Fibroblast of the conjunctiva (primary cell): ENCODE data around the gene ACSM2A.
"Not testable (repeated sequence)": the region's sequence is repeated elsewhere in the genome, so short reads cannot be mapped to it uniquely, and the experiment has no call there.

Source experiments
- DNase-seq: peaks from one replicate; pipeline ENCODE4 v3.0.0-alpha.2; 2010; ENCODE audit warnings: low read depth

Gene ACSM2A

GRCh38 chr16:20451364-20451763 lies at the start of gene ACSM2A:
TSS of gene ACSM2A (plus strand) at chr16:20451521. CDS start at chr16:20460115, 8,594 bp downstream.
- DNase-seq = not testable (repeated sequence)

GRCh38 chr16:20402651-20403050 lies 48.7 kb upstream of the ACSM2A start:
- no peak for DNase-seq

GRCh38 chr16:20404637-20405036 lies 46.7 kb upstream of the ACSM2A start, which contains the start of gene PDILT:
TSS of gene PDILT (minus strand) at chr16:20404737. CDS start at chr16:20399300, 5,437 bp downstream.
- no peak for DNase-seq

- DNase-seq = no peak
Observed at GRCh38 chr16:20409398-20410120, 41.8 kb upstream of the ACSM2A start, which contains the start of gene ACSM5. TSS of gene ACSM5 (plus strand) at chr16:20409534. CDS start at chr16:20411485, 1,951 bp downstream.

GRCh38 chr16:20410121-20410723 lies 41.1 kb upstream of the ACSM2A start:
- no peak for DNase-seq

GRCh38 chr16:20411055-20411454 lies 40.3 kb upstream of the ACSM2A start:
- no peak for DNase-seq

GRCh38 chr16:20415541-20415940 lies 35.8 kb upstream of the ACSM2A start:
- DNase-seq = no peak

- DNase-seq = not testable (repeated sequence)
Observed at GRCh38 chr16:20419093-20419492, 32.2 kb upstream of the ACSM2A start.

- not testable (repeated sequence) for DNase-seq
Observed at GRCh38 chr16:20421748-20422147, 29.6 kb upstream of the ACSM2A start.

- not testable (repeated sequence) for DNase-seq
Observed at GRCh38 chr16:20423772-20424128, 27.6 kb upstream of the ACSM2A start.

GRCh38 chr16:20424129-20424866 lies 27.0 kb upstream of the ACSM2A start:
- DNase-seq = no peak

GRCh38 chr16:20427401-20427797 lies 23.9 kb upstream of the ACSM2A start:
- DNase-seq = not testable (repeated sequence)

GRCh38 chr16:20429499-20429898 lies 21.8 kb upstream of the ACSM2A start:
- DNase-seq = not testable (repeated sequence)

GRCh38 chr16:20430480-20430879 lies 20.8 kb upstream of the ACSM2A start:
- not testable (repeated sequence) for DNase-seq

GRCh38 chr16:20430948-20431347 lies 20.4 kb upstream of the ACSM2A start:
- no peak for DNase-seq

GRCh38 chr16:20438950-20439349 lies 12.4 kb upstream of the ACSM2A start:
- DNase-seq = not testable (repeated sequence)

- DNase-seq = not testable (repeated sequence)
Observed at GRCh38 chr16:20439820-20440231, 11.5 kb upstream of the ACSM2A start.

- not testable (repeated sequence) for DNase-seq
Observed at GRCh38 chr16:20440731-20441130, 10.6 kb upstream of the ACSM2A start.

- DNase-seq = no peak
Observed at GRCh38 chr16:20441191-20441590, 10.1 kb upstream of the ACSM2A start.

- not testable (repeated sequence) for DNase-seq
Observed at GRCh38 chr16:20441859-20442258, 9.5 kb upstream of the ACSM2A start.

- DNase-seq = not testable (repeated sequence)
Observed at GRCh38 chr16:20446652-20447393, 4.5 kb upstream of the ACSM2A start.

GRCh38 chr16:20453633-20454032 lies 2.3 kb downstream of the ACSM2A start:
- not testable (repeated sequence) for DNase-seq
